ENCODE measurements around the gene FMC1. TPM values are rescaled to one million over a fixed set of nuclear protein-coding genes. Genes with fewer than 3 reads are reported as not detected.

Gene FMC1
- total and polyA plus RNA-seq, 12 donors: 24.9 to 96.3 (median 44.0) TPM

DNA sequence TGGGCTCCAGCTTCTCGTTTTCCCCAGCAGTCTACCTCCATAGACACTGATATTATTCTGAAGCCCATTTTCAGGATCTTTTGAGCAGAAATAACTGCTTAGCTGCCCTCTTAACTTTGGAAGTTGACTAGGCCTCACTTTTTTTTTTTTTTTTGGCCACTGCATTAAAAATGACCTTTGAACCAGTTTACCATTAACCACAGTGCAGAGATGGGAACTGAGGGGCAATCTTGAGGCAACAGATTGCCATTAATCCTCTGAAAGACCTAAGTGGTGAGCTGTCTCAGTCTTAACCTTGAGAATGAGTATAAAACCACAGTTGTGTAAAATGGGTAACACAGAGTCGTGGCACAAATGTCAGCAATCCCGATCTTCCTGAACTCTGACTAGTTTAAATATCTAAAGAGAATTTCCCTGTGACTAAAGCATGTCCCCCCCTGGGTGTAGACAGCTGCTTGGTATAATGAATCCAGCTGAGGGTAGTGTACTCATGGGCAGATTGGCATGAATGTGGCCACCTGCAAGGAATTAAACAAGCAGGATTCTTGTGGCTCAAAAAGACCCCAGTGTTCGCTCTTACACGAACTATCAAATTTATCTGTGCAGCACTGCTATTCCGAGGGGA, 46.1 kb upstream of the FMC1 start:
- intact Hi-C loops (cut with DNase I): no loop called here
- Histone ChIP-seq H3K4me3 (no peak overlapping the region), H3K9me3 (no peaks in the 10 kb centered on the region), H3K27me3 (no peaks in the 10 kb centered on the region), H3K36me3 (peaks cover 0 to 79% (median 31%) of the 10 kb centered on the region in 9 donors), H3K27ac (no peak overlapping the region), H3K4me1 (no peaks in the 10 kb centered on the region)
- 94 to 97% methylated on average over 6 of the region's 6 CpGs for WGBS, 2 donors
- no peak for ATAC-seq
- TF ChIP-seq, protein P1, sequence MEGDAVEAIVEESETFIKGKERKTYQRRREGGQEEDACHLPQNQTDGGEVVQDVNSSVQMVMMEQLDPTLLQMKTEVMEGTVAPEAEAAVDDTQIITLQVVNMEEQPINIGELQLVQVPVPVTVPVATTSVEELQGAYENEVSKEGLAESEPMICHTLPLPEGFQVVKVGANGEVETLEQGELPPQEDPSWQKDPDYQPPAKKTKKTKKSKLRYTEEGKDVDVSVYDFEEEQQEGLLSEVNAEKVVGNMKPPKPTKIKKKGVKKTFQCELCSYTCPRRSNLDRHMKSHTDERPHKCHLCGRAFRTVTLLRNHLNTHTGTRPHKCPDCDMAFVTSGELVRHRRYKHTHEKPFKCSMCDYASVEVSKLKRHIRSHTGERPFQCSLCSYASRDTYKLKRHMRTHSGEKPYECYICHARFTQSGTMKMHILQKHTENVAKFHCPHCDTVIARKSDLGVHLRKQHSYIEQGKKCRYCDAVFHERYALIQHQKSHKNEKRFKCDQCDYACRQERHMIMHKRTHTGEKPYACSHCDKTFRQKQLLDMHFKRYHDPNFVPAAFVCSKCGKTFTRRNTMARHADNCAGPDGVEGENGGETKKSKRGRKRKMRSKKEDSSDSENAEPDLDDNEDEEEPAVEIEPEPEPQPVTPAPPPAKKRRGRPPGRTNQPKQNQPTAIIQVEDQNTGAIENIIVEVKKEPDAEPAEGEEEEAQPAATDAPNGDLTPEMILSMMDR (IDR thresholded peaks at IDR 0.05): no peak
- DNase-seq: no peak

DNA sequence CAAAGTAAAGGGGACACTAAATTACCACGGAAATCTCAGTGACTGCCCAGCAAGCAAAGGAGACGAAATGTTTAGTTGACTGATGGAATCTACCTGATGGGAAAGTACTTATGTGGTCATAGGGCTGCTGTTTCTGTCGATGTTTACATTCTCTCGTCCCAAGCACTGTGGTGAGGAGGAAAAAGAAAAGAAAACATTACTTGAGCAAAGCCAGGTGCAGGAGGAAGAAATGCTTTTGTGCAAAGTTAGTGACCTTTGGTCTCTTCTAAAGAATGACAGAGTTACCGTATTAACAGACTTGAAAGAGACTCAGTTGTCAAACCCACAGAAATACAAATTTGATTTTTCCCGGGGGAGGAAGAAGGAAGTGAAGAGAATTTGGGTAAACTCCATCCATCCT, 43.3 kb upstream of the FMC1 start:
- DNase-seq (no peak), ATAC-seq (no peak)
- Histone ChIP-seq H3K9me3 (no peaks in the 10 kb centered on the region), H3K36me3 (peaks cover 0 to 100% (median 31%) of the 10 kb centered on the region in 9 donors), H3K27me3 (no peaks in the 10 kb centered on the region), H3K4me3 (no peak overlapping the region), H3K4me1 (no peaks in the 10 kb centered on the region), H3K27ac (no peak overlapping the region)
- 69 to 71% methylated on average over 6 of the region's 6 CpGs for WGBS, 2 donors
- TF ChIP-seq, protein P1 (IDR thresholded peaks at IDR 0.05): no peak
- intact Hi-C loops (cut with DNase I): no loop called here

DNA sequence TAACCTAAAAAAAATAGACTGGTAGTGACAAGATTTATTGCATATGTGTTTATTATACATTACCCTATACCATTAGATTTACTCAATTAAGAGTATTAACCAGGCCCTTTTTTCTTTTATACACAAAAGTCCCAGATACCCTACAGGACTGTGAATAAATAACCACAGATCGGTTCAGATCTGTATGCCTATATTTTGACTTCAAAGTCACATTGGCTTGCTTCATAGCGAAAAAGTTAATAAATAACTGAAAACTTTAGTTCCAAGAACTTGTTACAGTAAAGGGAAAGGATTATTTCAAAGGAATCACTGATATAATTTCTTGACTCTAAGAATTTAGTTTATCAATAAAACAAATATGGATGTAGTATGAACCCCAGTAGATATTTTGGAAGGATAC, 41.8 kb upstream of the FMC1 start:
- WGBS, 2 donors: 98 to 99% methylated on average over 2 of the region's 2 CpGs
- TF ChIP-seq, protein P1 (IDR thresholded peaks at IDR 0.05): no peak
- Histone ChIP-seq H3K27ac (no peak overlapping the region), H3K36me3 (peaks cover 0 to 98% (median 24%) of the 10 kb centered on the region in 9 donors), H3K27me3 (no peaks in the 10 kb centered on the region), H3K4me1 (no peaks in the 10 kb centered on the region), H3K9me3 (no peaks in the 10 kb centered on the region), H3K4me3 (no peak overlapping the region)
- ATAC-seq (no peak), DNase-seq (no peak)
- intact Hi-C loops (cut with DNase I): no loop called here

DNA sequence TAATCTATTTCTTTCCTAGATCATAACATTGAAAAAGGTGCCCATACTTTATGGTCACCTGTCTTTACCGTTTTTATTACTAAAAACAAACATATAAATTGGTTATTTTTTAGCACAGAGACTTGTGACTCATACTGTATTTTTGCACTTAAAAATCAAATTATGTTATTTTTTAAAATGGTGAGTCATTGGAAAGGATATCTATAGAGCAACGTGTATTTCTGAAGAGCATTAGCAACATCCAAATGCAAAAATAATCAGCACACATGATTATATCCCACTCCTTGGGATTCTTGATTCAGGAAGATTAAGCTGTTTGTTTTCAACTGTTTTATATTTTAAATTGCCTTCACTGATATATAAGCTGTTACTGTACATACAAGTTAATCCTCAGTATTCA, 40.7 kb upstream of the FMC1 start:
- Histone ChIP-seq H3K27me3 (no peaks in the 10 kb centered on the region), H3K4me1 (no peaks in the 10 kb centered on the region), H3K27ac (no peak overlapping the region), H3K4me3 (no peak overlapping the region), H3K36me3 (peaks cover 0 to 95% (median 24%) of the 10 kb centered on the region in 9 donors), H3K9me3 (no peaks in the 10 kb centered on the region)
- 87 to 89% methylated on average over 2 of the region's 2 CpGs for WGBS, 2 donors
- ATAC-seq (no peak), DNase-seq (no peak)
- intact Hi-C loops (cut with DNase I): no loop called here
- TF ChIP-seq, protein P1 (IDR thresholded peaks at IDR 0.05): no peak

Data from heart right ventricle (tissue), 16 donors.